K562 (cell line): ENCODE measurements around the gene PPT1. TPM values are rescaled to one million over a fixed set of nuclear protein-coding genes. Genes with fewer than 3 reads are reported as not detected.
A peak's percentile ranks its signal among the peaks of the same experiment; 100 is the strongest.

ENCODE experiments used
- ATAC-seq: fragments of 200-7000 bp; cut with Tn5 transposase; 3 replicates; pipeline ENCODE4 v1.9.1; 2020; ENCODE audit warnings: moderate library complexity
- BruUV-seq: library from RNA; stranded (reverse); fragments of 400-500 nt; replicated peaks from 2 replicates; lab custom pipeline; 2021; lab: Mats Ljungman, UMichigan
- CTCF ChIA-PET: fragments of 300-600 bp; formaldehyde crosslinking; extraction: SDS; loops from one replicate; lab custom pipeline; 2021; ENCODE audit warnings: low intra/inter-chr PET ratio; lab: Yijun Ruan, JAX
- POLR2A ChIA-PET: fragments of 300-600, 350-650 bp; sonication (Branson Sonifier 250); formaldehyde crosslinking; extraction: SDS; loops from one replicate; lab custom pipeline; 2021; ENCODE audit warnings: antibody characterized with exemption, inconsistent platforms; lab: Yijun Ruan, JAX
- DNase-seq, 4 experiments: peaks; one replicate each; pipeline versions ENCODE4 v3.0.0 to v3.0.0-alpha.2; 2011 to 2018; ENCODE audit warnings: low spot score in 3 of 4, mixed read lengths in 3 of 4; ENCODE audit errors: extremely low read depth in 1 of 4
- FAIRE-seq: peaks from 2 replicates; lab custom pipeline; 2011; peaks lifted over from hg19 to GRCh38; lab: Jason Lieb, UNC
- H2AFZ ChIP-seq: 2 replicates; pipeline ENCODE4 v1.6.0; 2011; ENCODE audit warnings: low read depth, low read length, control low read depth, inconsistent platforms
- H3K27ac ChIP-seq: fragments of 200-600 bp; 3 replicates; pipeline ENCODE4 v1.8.0; 2011; ENCODE audit warnings: low read depth, mild to moderate bottlenecking, control low read depth, inconsistent platforms, low read length, moderate library complexity, mixed read lengths; ENCODE audit errors: extremely low read depth
- H3K27me3 ChIP-seq, 2 experiments: fragments of 300-600 bp in 1 of 2; 2 replicates in 1 of 2; 3 replicates in 1 of 2; pipeline versions ENCODE4 v1.6.0 to v1.8.0; 2011; ENCODE audit warnings: inconsistent platforms in 2 of 2, low read length in 2 of 2, mild to moderate bottlenecking in 1 of 2, mixed read lengths in 1 of 2, moderate library complexity in 1 of 2; ENCODE audit not compliant: control insufficient read depth in 2 of 2, insufficient read depth in 2 of 2
- H3K36me3 ChIP-seq: fragments of 300-600 bp; 3 replicates; pipeline ENCODE4 v1.8.0; 2011; ENCODE audit warnings: mild to moderate bottlenecking, low read length, inconsistent platforms; ENCODE audit not compliant: control insufficient read depth, insufficient read depth
- H3K4me1 ChIP-seq, 2 experiments: fragments of 200-600 bp in 1 of 2; replicated peaks in 1 of 2; 2 replicates in 1 of 2; 3 replicates in 1 of 2; pipeline versions ENCODE4 v1.5.1 to v1.8.0; 2011; ENCODE audit warnings: inconsistent platforms in 2 of 2, low read length in 2 of 2, mild to moderate bottlenecking in 1 of 2, mixed read lengths in 1 of 2, moderate library complexity in 1 of 2; ENCODE audit not compliant: control insufficient read depth in 2 of 2, insufficient read depth in 2 of 2
- H3K4me2 ChIP-seq: 2 replicates; pipeline ENCODE4 v1.6.1; 2011; ENCODE audit warnings: low read length, control low read depth, inconsistent platforms, mixed read lengths; ENCODE audit not compliant: insufficient read depth
- H3K4me3 ChIP-seq: fragments of 200-600 bp; sonication (generic), shearing (Covaris generic); 2 replicates; pipeline ENCODE4 v1.5.1; 2016; ENCODE audit warnings: control low read depth, inconsistent platforms
- H3K79me2 ChIP-seq: fragments of 200-600 bp; 3 replicates; pipeline ENCODE4 v1.8.0; 2011; ENCODE audit warnings: low read length, inconsistent platforms; ENCODE audit not compliant: control insufficient read depth, insufficient read depth
- H3K9ac ChIP-seq, 2 experiments: 2 replicates each; pipeline versions ENCODE4 v1.6.0 to v1.6.1; 2011; ENCODE audit warnings: low read depth in 2 of 2, low read length in 2 of 2, control low read depth in 1 of 2, inconsistent platforms in 1 of 2, mild to moderate bottlenecking in 1 of 2, mixed read lengths in 1 of 2; ENCODE audit not compliant: insufficient read depth in 1 of 2
- H3K9me1 ChIP-seq: one replicate; pipeline ENCODE4 v1.6.0; 2011; ENCODE audit warnings: inconsistent platforms, mild to moderate bottlenecking, low read length, moderate library complexity; ENCODE audit not compliant: control insufficient read depth, insufficient read depth
- H3K9me3 ChIP-seq: replicated peaks from 2 replicates; pipeline ENCODE4 v1.5.1; 2011; ENCODE audit warnings: low read depth, low read length, inconsistent platforms; ENCODE audit not compliant: control insufficient read depth, insufficient read depth
- H4K20me1 ChIP-seq: replicated peaks from 2 replicates; pipeline ENCODE4 v1.6.1; 2011; ENCODE audit warnings: low read length, inconsistent platforms, mixed read lengths; ENCODE audit not compliant: control insufficient read depth, insufficient read depth
- ARID4B ChIP-seq: sonication (generic); formaldehyde crosslinking; IDR thresholded peaks from 2 replicates; pipeline ENCODE4 v1.8.0; 2022; ENCODE audit warnings: mild to moderate bottlenecking, missing genetic modification reagents
- FOXK1 ChIP-seq: sonication (generic); formaldehyde crosslinking; IDR thresholded peaks from 2 replicates; pipeline ENCODE4 v1.8.0; 2022; ENCODE audit warnings: missing genetic modification reagents, mild to moderate bottlenecking, borderline replicate concordance
- HINFP ChIP-seq: fragments of 450-650 bp; conservative IDR thresholded peaks from 2 replicates; pipeline ENCODE4 v1.6.1; 2016; ENCODE audit warnings: missing genetic modification characterization, low read depth, mild to moderate bottlenecking, control low read depth, missing compliant biosample characterization
- L3MBTL2 ChIP-seq: fragments of 450-650 bp; IDR thresholded peaks from 2 replicates; pipeline ENCODE4 v1.6.1; 2016; ENCODE audit warnings: mild to moderate bottlenecking, moderate library complexity
- NONO ChIP-seq, 2 experiments: fragments of 200-400 bp in 1 of 2; fragments of 450-650 bp in 1 of 2; formaldehyde crosslinking in 1 of 2; IDR thresholded peaks; 2 replicates each; pipeline ENCODE4 v1.6.1; 2017; ENCODE audit warnings: low read depth in 2 of 2, mild to moderate bottlenecking in 2 of 2, moderate library complexity in 2 of 2, low read length in 1 of 2
- PKNOX1 ChIP-seq: fragments of 450-650 bp; IDR thresholded peaks from 2 replicates; pipeline ENCODE4 v1.6.1; 2016
- SP1 ChIP-seq: sonication (generic); formaldehyde crosslinking; IDR thresholded peaks from 2 replicates; pipeline ENCODE4 v1.8.1; 2022; ENCODE audit warnings: mild to moderate bottlenecking, missing genetic modification reagents
- TBP ChIP-seq: optimal IDR thresholded peaks from 2 replicates; pipeline ENCODE3; 2011; ENCODE audit warnings: low read depth, low read length, improper control_type of control experiment
- TRIM25 ChIP-seq: fragments of 450-650 bp; IDR thresholded peaks from 2 replicates; pipeline ENCODE4 v1.7.0; 2016; ENCODE audit warnings: borderline replicate concordance
- WGBS: fragments of 100-300 bp; shearing (Covaris generic); methylation state at CpG from one replicate; pipeline ENCODE4 v1.1.6; 2016; ENCODE audit warnings: low coverage, mixed read lengths; ENCODE audit not compliant: insufficient coverage; ENCODE audit errors: missing lambda C conversion rate; 5-methylcytosine and 5-hydroxymethylcytosine counted together
- in situ Hi-C: fragments of 300-500 bp; cut with MboI; formaldehyde crosslinking; loops from 4 replicates; pipeline ENCODE4 v1.15.0; 2018; ENCODE audit warnings: inconsistent platforms, mixed read lengths
- intact Hi-C: fragments of 100-400 bp; cut with micrococcal nuclease; formaldehyde crosslinking; loops from 2 replicates; pipeline ENCODE4 v1.14.2; 2022
- polyA plus RNA-seq, 8 experiments: library from polyadenylated mRNA; depleted of rRNA in 4 of 8; stranded (reverse) in 5 of 8; unstranded in 3 of 8; fragments of >200 nt; fragmentation: Nextera tagmentation in 2 of 8; fragmentation: Illumina TruSeq in 1 of 8; extraction: Ambion mirVana in 2 of 8; extraction: Trizol in 1 of 8; gene quantifications; 2 replicates each; pipeline versions ENCODE4 v1.2.1 to v1.2.3, GENCODE V29; 2011 to 2014; ENCODE audit warnings: inconsistent platforms in 1 of 8, missing spikeins in 1 of 8
- total RNA-seq, 7 experiments: library from RNA; depleted of rRNA in 6 of 7; stranded (reverse); fragments of >200 nt in 6 of 7; fragmentation: Illumina TruSeq in 2 of 7; extraction: Trizol in 2 of 7; gene quantifications; 2 replicates each; pipeline versions ENCODE4 v1.2.1 to v1.2.3, GENCODE V29; 2011 to 2021; ENCODE audit warnings: low replicate concordance in 1 of 7

The PPT1 gene
- total and polyA plus RNA-seq, 9 of the 15 experiments (the other 6 are each of a cell fraction or from before 2014, with no cell fraction given): 72.2 to 285 (median 143) TPM

GRCh38 chr1:40032240-40032891 lies 64.7 kb downstream of the PPT1 start:
- POLR2A ChIA-PET: interaction anchor here (0.6 to 1.1 kb wide), 6 partner anchors 17 to 320 kb away, joined by 3 to 5 read pairs (median 4); no protein-coding TSS in a partner anchor
- FAIRE-seq: peak; percentile 83
- no peak overlapping the region for H3K27ac ChIP-seq
- no peaks in the 10 kb centered on the region for H3K9me3 ChIP-seq
- H3K4me2 ChIP-seq: no peak overlapping the region
- no peak overlapping the region for H3K4me3 ChIP-seq
- in situ Hi-C loops (loop anchor here (5.0 kb wide), 1 partner anchor 115 kb away; no protein-coding TSS in a partner anchor), intact Hi-C loops (loop anchor here (1.0 to 5.0 kb wide), 3 partner anchors 59 to 215 kb away; no protein-coding TSS in a partner anchor)
- H3K9me1 ChIP-seq: no peaks in the 10 kb centered on the region
- H3K36me3 ChIP-seq: no peaks in the 10 kb centered on the region
- H4K20me1 ChIP-seq: no peaks in the 10 kb centered on the region
- WGBS: 15% methylated on average over 4 of the region's 4 CpGs
- peak overlapping the region; percentile 72 for H2AFZ ChIP-seq
- DNase-seq: peak; percentile 59 to 77 (median 69)
- no peaks in the 10 kb centered on the region for H3K79me2 ChIP-seq
- no peak overlapping the region for H3K9ac ChIP-seq
- peaks cover 10 to 41% of the 10 kb centered on the region in 2 experiments for H3K4me1 ChIP-seq
- no peaks in the 10 kb centered on the region for H3K27me3 ChIP-seq
- CTCF ChIA-PET: interaction anchor here (2.1 kb wide), 1 partner anchor 113 kb away, joined by 9 read pairs; no protein-coding TSS in a partner anchor
- peak; percentile 77 for ATAC-seq
- no TSS peak for BruUV-seq
- TF ChIP-seq FOXK1 (CRISPR knock-in tag) (no peak), PKNOX1 (no peak), TBP (no peak), HINFP (tag) (no peak), NONO (IDR thresholded peaks at IDR 0.05; ENCODE audit: low read depth in 2 of 2, low read length in 1 of 2) (no peak), L3MBTL2 (no peak), TRIM25 (no peak), ARID4B (CRISPR knock-in tag) (no peak), SP1 (CRISPR knock-in tag) (no peak)
